HEK293T (cell line): Measurements from ENCODE around the gene BSN.
A peak's percentile ranks its signal among the peaks of the same experiment; 100 is the strongest.

Experiments
- CTCF ChIA-PET: fragments of 350-600 bp; formaldehyde crosslinking; extraction: SDS; loops from one replicate; lab custom pipeline; 2021; ENCODE audit warnings: antibody characterized with exemption, inconsistent platforms; lab: Yijun Ruan, JAX
- POLR2A ChIA-PET: fragments of 350-600 bp; formaldehyde crosslinking; extraction: SDS; loops from one replicate; lab custom pipeline; 2020; ENCODE audit warnings: antibody characterized with exemption, inconsistent platforms; lab: Yijun Ruan, JAX
- DNase-seq: peaks from one replicate; pipeline ENCODE4 v3.0.0; 2012; ENCODE audit warnings: mixed read lengths; ENCODE audit errors: extremely low spot score
- ARNT ChIP-seq: fragments of 450-650 bp; IDR thresholded peaks from 2 replicates; pipeline ENCODE4 v1.6.1; 2017; ENCODE audit warnings: mild to moderate bottlenecking
- BHLHE40 ChIP-seq: fragments of 450-650 bp; IDR thresholded peaks from 2 replicates; pipeline ENCODE4 v1.6.1; 2016; ENCODE audit warnings: mild to moderate bottlenecking, moderate library complexity, borderline replicate concordance
- CTBP1 ChIP-seq: fragments of 450-650 bp; IDR thresholded peaks from 2 replicates; pipeline ENCODE4 v1.6.1; 2016; ENCODE audit warnings: borderline replicate concordance
- ELF4 ChIP-seq: fragments of 450-650 bp; IDR thresholded peaks from 2 replicates; pipeline ENCODE4 v1.6.1; 2017; ENCODE audit warnings: antibody characterized with exemption
- FOXA1 ChIP-seq: fragments of 450-650 bp; IDR thresholded peaks from 2 replicates; pipeline ENCODE4 v1.6.1; 2016; ENCODE audit warnings: mild to moderate bottlenecking
- FOXK2 ChIP-seq: fragments of 450-650 bp; IDR thresholded peaks from 2 replicates; pipeline ENCODE4 v1.6.1; 2016; ENCODE audit warnings: mild to moderate bottlenecking
- FOXM1 ChIP-seq: fragments of 450-650 bp; IDR thresholded peaks from 2 replicates; pipeline ENCODE4 v1.6.1; 2017; ENCODE audit warnings: mild to moderate bottlenecking, borderline replicate concordance
- HDGF ChIP-seq: fragments of 450-650 bp; IDR thresholded peaks from 2 replicates; pipeline ENCODE4 v1.6.1; 2017; ENCODE audit warnings: antibody characterized with exemption, borderline replicate concordance
- L3MBTL2 ChIP-seq: fragments of 450-650 bp; conservative IDR thresholded peaks from 2 replicates; pipeline ENCODE4 v1.6.1; 2016; ENCODE audit warnings: mild to moderate bottlenecking
- LEF1 ChIP-seq: fragments of 450-650 bp; IDR thresholded peaks from 2 replicates; pipeline ENCODE4 v1.6.1; 2017; ENCODE audit warnings: mild to moderate bottlenecking, borderline replicate concordance
- NFRKB ChIP-seq: fragments of 450-650 bp; IDR thresholded peaks from 2 replicates; pipeline ENCODE4 v1.6.1; 2016; ENCODE audit warnings: mild to moderate bottlenecking, moderate library complexity
- PKNOX1 ChIP-seq: fragments of 450-650 bp; IDR thresholded peaks from 2 replicates; pipeline ENCODE4 v1.6.1; 2016
- SP1 ChIP-seq: fragments of 450-650 bp; IDR thresholded peaks from 2 replicates; pipeline ENCODE4 v1.6.1; 2017
- SUZ12 ChIP-seq: fragments of 450-650 bp; IDR thresholded peaks from 2 replicates; pipeline ENCODE4 v1.6.1; 2016; ENCODE audit warnings: mild to moderate bottlenecking
- TARDBP ChIP-seq: fragments of 450-650 bp; IDR thresholded peaks from 2 replicates; pipeline ENCODE4 v1.6.1; 2016
- ZNF384 ChIP-seq: fragments of 450-650 bp; IDR thresholded peaks from 2 replicates; pipeline ENCODE4 v1.6.1; 2016

Gene BSN

GRCh38 chr3:49699281-49699979 lies 145.2 kb downstream of the BSN start:
- TF ChIP-seq SP1, result no peak
- TF ChIP-seq ELF4, result no peak
- no peak for TF ChIP-seq SUZ12
- TF ChIP-seq PKNOX1, result no peak
- no peak for TF ChIP-seq FOXM1
- no peak for TF ChIP-seq ARNT
- TF ChIP-seq BHLHE40, result no peak
- no peak for TF ChIP-seq LEF1
- TF ChIP-seq HDGF, result no peak
- TF ChIP-seq L3MBTL2, result no peak
- TF ChIP-seq CTBP1, result no peak
- TF ChIP-seq NFRKB, result no peak
- ChIA-PET CTCF (no interaction called here), POLR2A (no interaction called here)
- no peak for DNase-seq

- TF ChIP-seq FOXA1 (no peak), HDGF (no peak), SP1 (no peak), BHLHE40 (no peak), PKNOX1 (no peak), LEF1 (no peak), CTBP1 (no peak), ARNT (no peak), TARDBP (no peak), SUZ12 (no peak), ELF4 (no peak), L3MBTL2 (no peak), FOXM1 (no peak), NFRKB (no peak)
- DNase-seq, result no peak
- POLR2A ChIA-PET, result no interaction called here
- CTCF ChIA-PET, result interaction anchor here (1.8 kb wide), 1 partner anchor 139 kb away, joined by 8 read pairs; no protein-coding TSS in a partner anchor
These were observed 145.7 kb downstream of the BSN start for GRCh38 chr3:49700014-49700413.

- ChIA-PET CTCF (interaction anchor here (0.9 to 1.8 kb wide), 5 partner anchors 23 to 160 kb away, joined by 3 to 8 read pairs (median 4); partner anchors contain the start of gene GMPPB), POLR2A (interaction anchor here (1.5 kb wide), 1 partner anchor 161 kb away, joined by 5 read pairs; no protein-coding TSS in a partner anchor)
- no peak for DNase-seq
- TF ChIP-seq NFRKB (no peak), ELF4 (no peak), HDGF (no peak), ZNF384 (no peak)
These were observed 146.3 kb downstream of the BSN start for GRCh38 chr3:49700453-49701128.

- TF ChIP-seq PKNOX1, result no peak
- TF ChIP-seq FOXK2, result no peak
- peak; percentile 35 for DNase-seq
- ChIA-PET POLR2A (interaction anchor here (1.5 kb wide), 1 partner anchor 162 kb away, joined by 5 read pairs; no protein-coding TSS in a partner anchor), CTCF (interaction anchor here (0.6 to 1.8 kb wide), 7 partner anchors 22 to 416 kb away, joined by 3 to 8 read pairs (median 4); partner anchors contain the start of gene GMPPB)
These were observed 147.3 kb downstream of the BSN start for GRCh38 chr3:49701388-49702077.

- ChIA-PET CTCF (no interaction called here), POLR2A (interaction anchor here (0.9 kb wide), 1 partner anchor 18 kb away, joined by 3 read pairs; no protein-coding TSS in a partner anchor)
- no peak for DNase-seq
- TF ChIP-seq NFRKB (no peak), ELF4 (no peak), FOXM1 (no peak), SP1 (no peak), TARDBP (no peak), ARNT (no peak), CTBP1 (no peak), FOXA1 (no peak), ZNF384 (no peak), HDGF (no peak), SUZ12 (no peak), PKNOX1 (no peak), LEF1 (no peak), FOXK2 (no peak), BHLHE40 (no peak), L3MBTL2 (no peak)
These were observed 148.4 kb downstream of the BSN start for GRCh38 chr3:49702672-49703071.
